Prostate gland (tissue), 2 donors: Measurements from ENCODE around the gene INSR.

ENCODE experiments used
- CTCF ChIP-seq, 4 experiments: fragments of 200-600 bp in 2 of 4; fragments of 450-650 bp in 2 of 4; sonication (generic) in 2 of 4; IDR thresholded peaks; 1 replicate in 3 of 4; 2 replicates in 1 of 4; pipeline ENCODE4 v1.5.1; 2016 to 2019; ENCODE audit warnings: antibody characterized with exemption in 4 of 4, mild to moderate bottlenecking in 2 of 4, moderate library complexity in 2 of 4
- POLR2A ChIP-seq: fragments of 450-650 bp; IDR thresholded peaks from one replicate; pipeline ENCODE4 v1.6.1; 2016; ENCODE audit warnings: antibody characterized with exemption, mild to moderate bottlenecking
- POLR2AphosphoS5 ChIP-seq: sonication (generic); formaldehyde crosslinking; IDR thresholded peaks from one replicate; pipeline ENCODE4 v1.6.1; 2017; ENCODE audit warnings: antibody characterized with exemption

GRCh38 chr19:7262470-7262869 is 31.7 kb downstream of the INSR start:
- no peak for TF ChIP-seq POLR2A
- no peak for TF ChIP-seq CTCF (IDR thresholded peaks at IDR 0.05)
- TF ChIP-seq POLR2AphosphoS5: no peak
